ENCODE data around the gene TFB1M.

Gene TFB1M

DNA sequence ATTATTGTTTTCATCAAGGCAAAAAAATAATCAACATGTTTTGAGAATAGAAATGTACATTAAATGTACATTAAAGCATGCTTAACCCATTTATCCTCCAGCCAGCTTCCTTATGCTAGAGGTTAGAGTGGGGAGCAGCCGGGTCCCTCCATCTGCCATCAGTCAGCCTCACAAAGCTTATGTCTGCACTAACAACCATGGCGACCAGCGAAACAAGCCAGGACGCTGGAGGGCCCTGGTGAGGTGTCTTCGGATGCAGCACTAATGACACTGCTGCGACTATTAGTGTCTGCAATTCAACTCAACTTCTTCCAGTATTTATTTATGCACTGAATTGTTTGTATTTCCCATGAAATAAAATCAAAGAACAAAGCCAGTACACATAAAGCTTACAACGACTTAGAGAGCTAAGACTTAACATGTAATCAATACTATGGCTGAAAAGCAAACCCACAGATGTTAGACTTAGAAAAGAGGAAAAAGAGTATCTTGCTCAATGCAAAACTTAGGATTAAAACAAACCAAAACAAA lies 43.7 kb downstream of the TFB1M start:
- TF ChIP-seq OSR1 (CRISPR knock-in tag; IDR thresholded peaks at IDR 0.05), result no peak
- TF ChIP-seq, protein P1, sequence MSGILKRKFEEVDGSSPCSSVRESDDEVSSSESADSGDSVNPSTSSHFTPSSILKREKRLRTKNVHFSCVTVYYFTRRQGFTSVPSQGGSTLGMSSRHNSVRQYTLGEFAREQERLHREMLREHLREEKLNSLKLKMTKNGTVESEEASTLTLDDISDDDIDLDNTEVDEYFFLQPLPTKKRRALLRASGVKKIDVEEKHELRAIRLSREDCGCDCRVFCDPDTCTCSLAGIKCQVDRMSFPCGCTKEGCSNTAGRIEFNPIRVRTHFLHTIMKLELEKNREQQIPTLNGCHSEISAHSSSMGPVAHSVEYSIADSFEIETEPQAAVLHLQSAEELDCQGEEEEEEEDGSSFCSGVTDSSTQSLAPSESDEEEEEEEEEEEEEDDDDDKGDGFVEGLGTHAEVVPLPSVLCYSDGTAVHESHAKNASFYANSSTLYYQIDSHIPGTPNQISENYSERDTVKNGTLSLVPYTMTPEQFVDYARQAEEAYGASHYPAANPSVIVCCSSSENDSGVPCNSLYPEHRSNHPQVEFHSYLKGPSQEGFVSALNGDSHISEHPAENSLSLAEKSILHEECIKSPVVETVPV (CRISPR knock-in tag; IDR thresholded peaks at IDR 0.05), result no peak
- TF ChIP-seq TCF4 (CRISPR knock-in tag; IDR thresholded peaks at IDR 0.05; ENCODE audit: borderline replicate concordance), result no peak
- no peak for TF ChIP-seq ZC3H10 (CRISPR knock-in tag; IDR thresholded peaks at IDR 0.05)
- TF ChIP-seq ISL1 (CRISPR knock-in tag; IDR thresholded peaks at IDR 0.05), result no peak
- TF ChIP-seq TOX (CRISPR knock-in tag; IDR thresholded peaks at IDR 0.05; ENCODE audit: borderline replicate concordance), result no peak
- TF ChIP-seq ZFP3 (CRISPR knock-in tag; IDR thresholded peaks at IDR 0.05), result no peak
- ATAC-seq, result no peak

DNA sequence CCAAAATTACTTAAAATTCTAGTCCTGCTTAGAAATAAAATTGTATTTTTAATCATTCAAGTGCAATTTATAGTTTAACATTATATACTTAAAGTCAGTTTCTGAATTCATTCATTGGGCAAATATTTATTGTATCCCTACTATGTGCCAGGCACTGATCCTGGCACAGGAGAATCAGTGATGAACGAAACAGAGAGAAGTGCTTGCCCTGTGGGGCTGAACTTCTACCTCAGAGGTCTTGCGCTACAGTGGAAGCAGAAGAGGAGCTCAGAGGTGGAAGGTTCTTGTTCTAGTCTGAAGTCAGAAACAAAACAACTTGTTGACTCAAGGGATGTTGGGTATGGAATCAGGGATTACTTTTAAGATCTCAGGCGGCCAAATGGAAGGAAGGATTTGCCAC lies 44.5 kb downstream of the TFB1M start:
- no peak for ATAC-seq
- TF ChIP-seq ZFP30 (CRISPR knock-in tag; IDR thresholded peaks at IDR 0.05) (no peak), PPARA (CRISPR knock-in tag; IDR thresholded peaks at IDR 0.05; ENCODE audit: borderline replicate concordance) (no peak), CSDC2 (CRISPR knock-in tag; IDR thresholded peaks at IDR 0.05) (no peak), TCF4 (CRISPR knock-in tag; IDR thresholded peaks at IDR 0.05; ENCODE audit: borderline replicate concordance) (no peak), ZNF8 (CRISPR knock-in tag; IDR thresholded peaks at IDR 0.05) (no peak), ARNTL (CRISPR knock-in tag; IDR thresholded peaks at IDR 0.05; ENCODE audit: borderline replicate concordance, low read depth) (no peak), ISL1 (CRISPR knock-in tag; IDR thresholded peaks at IDR 0.05) (no peak), RARB (CRISPR knock-in tag; IDR thresholded peaks at IDR 0.05) (no peak), SNAI2 (CRISPR knock-in tag; IDR thresholded peaks at IDR 0.05) (no peak), ZC3H10 (CRISPR knock-in tag; IDR thresholded peaks at IDR 0.05) (no peak), ZNF565 (CRISPR knock-in tag; conservative IDR thresholded peaks at IDR 0.05; ENCODE audit: low read depth) (no peak), ZNF70 (CRISPR knock-in tag; IDR thresholded peaks at IDR 0.05) (no peak)
- TF ChIP-seq, protein P2, sequence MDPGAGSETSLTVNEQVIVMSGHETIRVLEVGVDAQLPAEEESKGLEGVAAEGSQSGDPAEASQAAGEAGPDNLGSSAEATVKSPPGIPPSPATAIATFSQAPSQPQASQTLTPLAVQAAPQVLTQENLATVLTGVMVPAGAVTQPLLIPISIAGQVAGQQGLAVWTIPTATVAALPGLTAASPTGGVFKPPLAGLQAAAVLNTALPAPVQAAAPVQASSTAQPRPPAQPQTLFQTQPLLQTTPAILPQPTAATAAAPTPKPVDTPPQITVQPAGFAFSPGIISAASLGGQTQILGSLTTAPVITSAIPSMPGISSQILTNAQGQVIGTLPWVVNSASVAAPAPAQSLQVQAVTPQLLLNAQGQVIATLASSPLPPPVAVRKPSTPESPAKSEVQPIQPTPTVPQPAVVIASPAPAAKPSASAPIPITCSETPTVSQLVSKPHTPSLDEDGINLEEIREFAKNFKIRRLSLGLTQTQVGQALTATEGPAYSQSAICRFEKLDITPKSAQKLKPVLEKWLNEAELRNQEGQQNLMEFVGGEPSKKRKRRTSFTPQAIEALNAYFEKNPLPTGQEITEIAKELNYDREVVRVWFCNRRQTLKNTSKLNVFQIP (CRISPR knock-in tag; IDR thresholded peaks at IDR 0.05; ENCODE audit: borderline replicate concordance, low read depth), result no peak
- TF ChIP-seq, protein P3, sequence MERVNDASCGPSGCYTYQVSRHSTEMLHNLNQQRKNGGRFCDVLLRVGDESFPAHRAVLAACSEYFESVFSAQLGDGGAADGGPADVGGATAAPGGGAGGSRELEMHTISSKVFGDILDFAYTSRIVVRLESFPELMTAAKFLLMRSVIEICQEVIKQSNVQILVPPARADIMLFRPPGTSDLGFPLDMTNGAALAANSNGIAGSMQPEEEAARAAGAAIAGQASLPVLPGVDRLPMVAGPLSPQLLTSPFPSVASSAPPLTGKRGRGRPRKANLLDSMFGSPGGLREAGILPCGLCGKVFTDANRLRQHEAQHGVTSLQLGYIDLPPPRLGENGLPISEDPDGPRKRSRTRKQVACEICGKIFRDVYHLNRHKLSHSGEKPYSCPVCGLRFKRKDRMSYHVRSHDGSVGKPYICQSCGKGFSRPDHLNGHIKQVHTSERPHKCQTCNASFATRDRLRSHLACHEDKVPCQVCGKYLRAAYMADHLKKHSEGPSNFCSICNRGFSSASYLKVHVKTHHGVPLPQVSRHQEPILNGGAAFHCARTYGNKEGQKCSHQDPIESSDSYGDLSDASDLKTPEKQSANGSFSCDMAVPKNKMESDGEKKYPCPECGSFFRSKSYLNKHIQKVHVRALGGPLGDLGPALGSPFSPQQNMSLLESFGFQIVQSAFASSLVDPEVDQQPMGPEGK (CRISPR knock-in tag; IDR thresholded peaks at IDR 0.05; ENCODE audit: borderline replicate concordance), result no peak

DNA sequence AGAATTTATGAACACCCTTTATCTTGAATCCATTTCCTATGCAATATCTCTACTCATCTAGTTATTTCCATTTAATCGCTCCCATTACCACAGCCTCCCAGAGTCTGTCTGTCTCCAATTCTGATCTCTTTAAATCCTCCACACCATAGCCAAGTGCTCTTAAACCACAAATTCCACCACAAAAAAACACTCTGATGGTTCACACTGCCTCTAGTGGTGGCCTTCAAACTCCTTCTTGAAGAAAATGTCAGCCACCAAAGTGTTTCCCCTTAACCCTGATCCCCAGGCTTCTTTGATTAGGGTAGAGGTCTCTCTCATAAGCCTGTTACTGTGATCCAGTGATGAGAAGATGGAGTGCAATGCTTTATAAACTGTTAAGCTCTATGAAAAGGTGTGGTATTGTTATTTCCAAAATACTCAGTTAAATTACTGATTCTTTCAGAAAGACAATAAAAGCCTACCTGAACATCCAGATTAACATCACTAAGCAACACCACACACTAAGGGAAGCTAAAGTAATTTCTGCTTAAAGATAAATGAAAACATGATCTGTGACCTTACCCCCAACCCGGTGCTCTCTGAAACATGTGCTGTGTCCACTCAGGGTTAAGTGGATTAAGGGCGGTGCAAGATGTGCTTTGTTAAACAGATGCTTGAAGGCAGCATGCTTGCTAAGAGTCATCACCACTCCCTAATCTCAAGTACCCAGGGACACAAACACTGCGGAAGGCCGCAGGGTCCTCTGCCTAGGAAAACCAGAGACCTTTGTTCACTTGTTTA lies 46.0 kb downstream of the TFB1M start:
- peak; percentile 71 for ATAC-seq
- TF ChIP-seq, protein P4, sequence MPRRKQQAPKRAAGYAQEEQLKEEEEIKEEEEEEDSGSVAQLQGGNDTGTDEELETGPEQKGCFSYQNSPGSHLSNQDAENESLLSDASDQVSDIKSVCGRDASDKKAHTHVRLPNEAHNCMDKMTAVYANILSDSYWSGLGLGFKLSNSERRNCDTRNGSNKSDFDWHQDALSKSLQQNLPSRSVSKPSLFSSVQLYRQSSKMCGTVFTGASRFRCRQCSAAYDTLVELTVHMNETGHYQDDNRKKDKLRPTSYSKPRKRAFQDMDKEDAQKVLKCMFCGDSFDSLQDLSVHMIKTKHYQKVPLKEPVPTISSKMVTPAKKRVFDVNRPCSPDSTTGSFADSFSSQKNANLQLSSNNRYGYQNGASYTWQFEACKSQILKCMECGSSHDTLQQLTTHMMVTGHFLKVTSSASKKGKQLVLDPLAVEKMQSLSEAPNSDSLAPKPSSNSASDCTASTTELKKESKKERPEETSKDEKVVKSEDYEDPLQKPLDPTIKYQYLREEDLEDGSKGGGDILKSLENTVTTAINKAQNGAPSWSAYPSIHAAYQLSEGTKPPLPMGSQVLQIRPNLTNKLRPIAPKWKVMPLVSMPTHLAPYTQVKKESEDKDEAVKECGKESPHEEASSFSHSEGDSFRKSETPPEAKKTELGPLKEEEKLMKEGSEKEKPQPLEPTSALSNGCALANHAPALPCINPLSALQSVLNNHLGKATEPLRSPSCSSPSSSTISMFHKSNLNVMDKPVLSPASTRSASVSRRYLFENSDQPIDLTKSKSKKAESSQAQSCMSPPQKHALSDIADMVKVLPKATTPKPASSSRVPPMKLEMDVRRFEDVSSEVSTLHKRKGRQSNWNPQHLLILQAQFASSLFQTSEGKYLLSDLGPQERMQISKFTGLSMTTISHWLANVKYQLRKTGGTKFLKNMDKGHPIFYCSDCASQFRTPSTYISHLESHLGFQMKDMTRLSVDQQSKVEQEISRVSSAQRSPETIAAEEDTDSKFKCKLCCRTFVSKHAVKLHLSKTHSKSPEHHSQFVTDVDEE (CRISPR knock-in tag; IDR thresholded peaks at IDR 0.05), result peak; percentile 51; the same call in 1 of the 2 replicates
- TF ChIP-seq TCF4 (CRISPR knock-in tag; IDR thresholded peaks at IDR 0.05; ENCODE audit: borderline replicate concordance), result peak; percentile 67; the same call in 1 of the 2 replicates

DNA sequence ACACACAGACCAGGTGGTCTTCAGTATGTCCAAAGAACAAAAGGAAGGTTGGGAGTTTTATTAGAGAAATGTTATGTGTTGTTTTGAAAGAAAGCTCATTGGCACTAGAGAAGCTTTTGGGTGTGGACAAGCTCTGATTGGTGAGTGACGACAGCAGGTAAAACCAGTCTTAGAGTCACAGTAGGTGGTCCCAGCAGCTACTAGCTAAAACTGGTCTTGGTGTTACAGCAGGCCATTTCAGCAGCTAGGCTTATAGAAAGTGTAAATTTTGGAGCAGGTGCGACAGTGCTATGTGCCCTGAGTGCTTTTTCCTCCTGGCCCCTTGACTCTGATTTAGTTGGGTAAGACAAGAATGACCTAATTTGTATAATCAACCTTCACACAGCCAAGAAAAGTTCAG lies 46.9 kb downstream of the TFB1M start:
- ATAC-seq, result no peak
- TF ChIP-seq ISL1 (CRISPR knock-in tag; IDR thresholded peaks at IDR 0.05), result no peak
- no peak for TF ChIP-seq ZFP3 (CRISPR knock-in tag; IDR thresholded peaks at IDR 0.05)
- TF ChIP-seq, protein P1 (CRISPR knock-in tag; IDR thresholded peaks at IDR 0.05), result no peak
- no peak for TF ChIP-seq OSR1 (CRISPR knock-in tag; IDR thresholded peaks at IDR 0.05)
- no peak for TF ChIP-seq ZC3H10 (CRISPR knock-in tag; IDR thresholded peaks at IDR 0.05)
- no peak for TF ChIP-seq ARNTL (CRISPR knock-in tag; IDR thresholded peaks at IDR 0.05; ENCODE audit: borderline replicate concordance, low read depth)
- TF ChIP-seq, protein P4 (CRISPR knock-in tag; IDR thresholded peaks at IDR 0.05), result no peak
- TF ChIP-seq BACH2 (CRISPR knock-in tag; IDR thresholded peaks at IDR 0.05; ENCODE audit: borderline replicate concordance), result no peak
- TF ChIP-seq RARB (CRISPR knock-in tag; IDR thresholded peaks at IDR 0.05), result no peak
